ENCODE data around the gene SIL1.

DNA sequence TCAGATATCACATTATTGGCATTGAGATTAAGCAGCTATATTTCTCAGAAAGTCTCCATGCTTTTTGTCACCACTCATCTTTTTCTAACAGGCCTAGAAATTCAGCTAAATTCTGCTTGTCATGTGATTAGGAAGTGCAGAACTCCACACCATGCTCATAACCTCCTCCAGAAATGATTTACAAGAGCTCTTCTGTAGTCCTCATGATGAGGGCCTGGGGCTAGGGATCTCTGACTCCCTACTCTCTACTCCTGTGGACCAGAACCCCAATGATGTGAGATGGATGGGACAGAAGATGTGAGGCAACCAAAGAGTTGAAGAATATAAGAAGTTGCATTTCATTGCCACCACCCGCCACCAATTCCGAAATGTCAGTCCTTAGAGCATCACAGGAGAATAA is 16.5 kb upstream of the SIL1 start:
- TF ChIP-seq, protein P1, sequence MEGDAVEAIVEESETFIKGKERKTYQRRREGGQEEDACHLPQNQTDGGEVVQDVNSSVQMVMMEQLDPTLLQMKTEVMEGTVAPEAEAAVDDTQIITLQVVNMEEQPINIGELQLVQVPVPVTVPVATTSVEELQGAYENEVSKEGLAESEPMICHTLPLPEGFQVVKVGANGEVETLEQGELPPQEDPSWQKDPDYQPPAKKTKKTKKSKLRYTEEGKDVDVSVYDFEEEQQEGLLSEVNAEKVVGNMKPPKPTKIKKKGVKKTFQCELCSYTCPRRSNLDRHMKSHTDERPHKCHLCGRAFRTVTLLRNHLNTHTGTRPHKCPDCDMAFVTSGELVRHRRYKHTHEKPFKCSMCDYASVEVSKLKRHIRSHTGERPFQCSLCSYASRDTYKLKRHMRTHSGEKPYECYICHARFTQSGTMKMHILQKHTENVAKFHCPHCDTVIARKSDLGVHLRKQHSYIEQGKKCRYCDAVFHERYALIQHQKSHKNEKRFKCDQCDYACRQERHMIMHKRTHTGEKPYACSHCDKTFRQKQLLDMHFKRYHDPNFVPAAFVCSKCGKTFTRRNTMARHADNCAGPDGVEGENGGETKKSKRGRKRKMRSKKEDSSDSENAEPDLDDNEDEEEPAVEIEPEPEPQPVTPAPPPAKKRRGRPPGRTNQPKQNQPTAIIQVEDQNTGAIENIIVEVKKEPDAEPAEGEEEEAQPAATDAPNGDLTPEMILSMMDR (conservative IDR thresholded peaks at IDR 0.05) = no peak
- TF ChIP-seq EZH2 (IDR thresholded peaks at IDR 0.05; ENCODE audit: low read depth) = no peak
